Measurements from ENCODE around the gene ZNF688. TPM values are rescaled to one million over a fixed set of nuclear protein-coding genes. Genes with fewer than 3 reads are reported as not detected.
"Not testable (repeated sequence)": the region's sequence is repeated elsewhere in the genome, so short reads cannot be mapped to it uniquely, and the experiment has no call there.

ZNF688 gene
- total RNA-seq, 1 donor from 2014 or later = 10.9 TPM

GRCh38 chr16:30556125-30556473, 15.4 kb downstream of the ZNF688 start:
- DNase-seq = no peak

DNA sequence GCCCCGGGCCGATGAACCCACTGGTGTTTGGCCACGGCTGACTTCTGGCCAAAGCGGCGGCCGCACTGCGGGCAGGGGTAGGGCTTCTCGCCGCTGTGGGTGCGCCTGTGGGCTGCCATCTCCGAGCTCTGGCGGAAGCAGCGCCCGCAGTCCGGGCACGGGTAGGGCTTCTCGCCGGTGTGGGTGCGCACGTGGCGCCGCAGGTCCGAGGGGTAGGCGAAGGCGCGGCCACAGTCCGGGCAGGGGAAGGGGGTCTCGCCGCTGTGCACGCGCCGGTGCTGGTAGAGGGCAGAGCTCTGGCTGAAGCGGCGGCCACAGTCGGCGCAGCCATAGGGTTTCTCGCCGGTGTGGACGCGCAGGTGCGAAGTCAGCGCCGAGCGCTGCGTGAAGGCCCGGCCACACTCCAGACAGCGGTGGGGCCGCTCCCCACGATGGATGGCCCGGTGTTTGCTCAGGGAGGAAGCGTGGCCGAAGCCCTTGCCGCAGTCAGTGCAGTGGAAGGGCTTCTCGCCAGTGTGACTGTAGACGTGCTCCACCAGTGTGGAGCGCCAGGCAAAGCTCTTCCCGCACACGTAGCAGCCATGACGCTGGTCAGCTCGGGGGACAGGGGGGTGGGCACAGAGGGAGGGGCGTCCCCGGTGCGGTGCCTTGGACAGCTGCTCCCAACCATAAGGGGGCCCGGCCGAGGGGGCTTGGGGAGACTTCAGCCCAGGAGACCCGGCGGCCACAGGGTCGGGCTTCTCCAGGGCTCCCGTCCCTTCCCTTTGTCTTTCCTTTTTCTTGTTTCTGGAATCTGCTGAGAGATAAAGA, 16.0 kb downstream of the ZNF688 start:
- no peak for DNase-seq

GRCh38 chr16:30554557-30555314, 16.8 kb downstream of the ZNF688 start:
- peak; percentile 33 for DNase-seq

- DNase-seq = no peak
These were observed 18.1 kb downstream of the ZNF688 start for GRCh38 chr16:30553393-30553899.

DNA sequence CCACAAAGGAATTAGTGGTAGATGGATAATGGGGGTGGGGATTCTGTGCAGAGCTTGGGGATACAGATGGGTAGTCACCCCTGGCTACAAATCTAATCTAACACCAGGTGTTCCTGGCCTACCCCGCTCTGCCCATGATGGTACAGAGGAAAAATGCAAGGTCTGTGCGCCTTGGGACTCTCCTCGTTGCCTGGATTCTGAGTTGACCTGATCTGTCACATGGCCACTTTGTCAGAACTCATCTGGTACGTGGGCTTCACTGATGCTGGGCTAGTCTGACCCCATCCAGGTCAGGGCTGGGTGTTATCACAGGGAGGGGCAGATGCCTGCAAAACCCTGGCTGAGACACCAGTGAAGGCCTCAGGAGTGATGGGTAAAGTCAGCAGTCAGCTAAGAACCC, 18.6 kb downstream of the ZNF688 start:
- no peak for DNase-seq

GRCh38 chr16:30551781-30552180, 19.7 kb downstream of the ZNF688 start:
- no peak for DNase-seq

DNA sequence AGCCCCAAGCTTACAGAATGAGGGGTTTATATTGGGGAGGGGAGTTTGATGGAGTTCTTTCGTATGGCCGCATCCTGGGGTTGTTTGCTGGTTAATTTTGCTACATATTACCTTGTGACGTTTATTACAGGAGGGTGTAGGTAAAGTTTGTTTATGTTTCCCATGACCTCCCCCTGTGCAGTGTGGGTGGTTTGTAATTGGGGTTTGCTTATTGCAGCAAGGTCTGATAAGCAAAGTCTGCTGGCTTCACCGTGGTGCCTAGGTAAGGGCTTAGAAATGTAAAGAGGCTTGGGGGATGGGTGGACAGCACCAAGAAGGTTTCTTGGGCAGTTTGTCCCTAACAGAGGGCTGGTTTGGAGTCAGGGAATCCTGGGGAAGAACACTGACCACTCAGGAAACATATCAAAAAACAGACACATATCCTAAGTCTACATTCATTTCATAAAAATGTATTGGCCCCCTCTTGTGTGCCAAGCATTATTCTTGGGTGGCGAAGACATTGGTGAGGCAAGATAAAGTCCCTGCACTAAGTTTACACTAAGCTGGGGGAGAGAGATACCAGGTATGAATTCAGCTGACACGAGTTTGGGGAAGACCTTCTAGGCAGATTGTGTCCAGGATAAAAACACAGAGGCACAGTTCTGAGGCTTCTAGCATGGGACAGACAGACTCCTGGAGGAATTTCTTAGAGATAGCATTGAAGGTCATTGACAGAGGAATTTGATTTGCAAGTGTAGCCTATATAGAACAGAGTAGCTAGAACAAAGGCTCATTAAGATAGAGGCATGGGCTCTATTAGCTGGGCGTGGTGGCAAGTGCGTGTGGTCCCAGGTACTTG, 22.9 kb downstream of the ZNF688 start:
- no peak for DNase-seq

GRCh38 chr16:30546115-30546514, 25.4 kb downstream of the ZNF688 start:
- DNase-seq = no peak

DNA sequence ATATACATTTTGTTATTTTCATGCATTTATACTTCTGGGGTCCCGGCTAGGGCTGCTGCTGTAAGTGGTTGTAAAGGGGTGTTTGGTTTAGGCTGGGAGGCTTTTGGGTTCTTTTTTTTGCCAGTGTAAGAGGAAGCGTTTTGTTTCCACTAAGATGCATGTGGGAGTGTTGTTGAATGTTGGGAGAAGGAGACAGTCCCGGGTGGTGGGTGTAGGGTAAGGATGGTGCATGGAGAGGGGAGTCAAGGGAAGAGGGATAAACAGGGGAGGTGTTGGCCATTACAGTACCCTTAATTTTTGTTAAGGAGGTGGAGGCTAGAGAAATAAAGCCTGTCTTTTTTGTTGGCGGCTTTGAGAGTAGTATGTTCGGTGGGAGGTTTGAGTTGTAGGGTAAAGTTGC, 28.4 kb downstream of the ZNF688 start:
- no peak for DNase-seq

- peak; percentile 70 for DNase-seq
These were observed 29.8 kb downstream of the ZNF688 start for GRCh38 chr16:30541502-30542329.

DNA sequence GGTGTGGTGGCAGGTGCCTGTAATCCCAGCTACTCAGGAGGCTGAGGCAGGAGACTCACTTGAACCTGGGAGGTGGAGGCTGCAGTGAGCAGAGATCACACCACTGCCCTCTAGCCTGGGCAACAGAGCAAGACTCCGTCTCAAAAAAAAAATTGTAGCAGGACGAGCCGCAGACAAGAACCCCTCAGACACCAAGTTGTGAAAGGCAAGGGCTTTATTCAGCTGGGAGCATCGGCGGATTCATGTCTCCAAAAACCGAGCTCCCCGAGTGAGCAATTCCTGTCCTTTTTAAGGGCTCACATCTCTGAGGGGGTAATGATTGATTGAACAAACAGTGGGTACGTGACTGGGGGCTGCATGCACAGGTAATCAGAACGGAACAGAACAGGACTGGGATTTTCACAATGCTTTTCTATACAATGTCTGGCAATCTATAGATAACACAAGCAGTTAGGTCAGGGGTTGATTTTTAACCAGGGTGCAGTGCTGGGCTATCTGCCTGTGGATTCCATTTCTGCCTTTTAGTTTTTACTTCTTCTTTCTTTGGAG, 30.5 kb downstream of the ZNF688 start:
- not testable (repeated sequence) for DNase-seq

DNA sequence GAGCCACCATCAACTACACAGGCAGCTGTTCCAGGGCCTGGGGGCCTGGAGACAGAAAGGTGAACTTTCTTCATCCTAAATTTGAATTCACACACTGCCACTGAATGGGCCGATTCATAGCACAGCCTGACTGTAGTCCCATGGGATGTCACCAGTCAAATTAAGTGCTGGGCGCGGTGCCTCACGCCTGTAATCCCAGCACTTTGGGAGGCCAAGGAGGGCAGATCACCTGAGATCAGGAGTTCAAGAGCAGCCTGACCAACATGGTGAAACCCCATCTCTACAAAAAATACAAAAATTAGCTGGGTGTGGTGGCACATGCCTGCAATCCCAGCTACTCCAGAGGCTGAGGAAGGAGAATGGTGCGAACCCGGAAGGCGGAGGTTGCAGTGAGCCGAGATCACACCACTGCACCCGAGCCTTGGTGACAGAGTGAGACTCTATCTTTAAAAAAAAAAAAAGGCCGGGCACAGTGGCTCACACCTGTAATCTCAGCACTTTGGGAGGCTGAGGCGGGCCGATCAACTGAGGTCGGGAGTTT, 31.5 kb downstream of the ZNF688 start:
- not testable (repeated sequence) for DNase-seq

DNA sequence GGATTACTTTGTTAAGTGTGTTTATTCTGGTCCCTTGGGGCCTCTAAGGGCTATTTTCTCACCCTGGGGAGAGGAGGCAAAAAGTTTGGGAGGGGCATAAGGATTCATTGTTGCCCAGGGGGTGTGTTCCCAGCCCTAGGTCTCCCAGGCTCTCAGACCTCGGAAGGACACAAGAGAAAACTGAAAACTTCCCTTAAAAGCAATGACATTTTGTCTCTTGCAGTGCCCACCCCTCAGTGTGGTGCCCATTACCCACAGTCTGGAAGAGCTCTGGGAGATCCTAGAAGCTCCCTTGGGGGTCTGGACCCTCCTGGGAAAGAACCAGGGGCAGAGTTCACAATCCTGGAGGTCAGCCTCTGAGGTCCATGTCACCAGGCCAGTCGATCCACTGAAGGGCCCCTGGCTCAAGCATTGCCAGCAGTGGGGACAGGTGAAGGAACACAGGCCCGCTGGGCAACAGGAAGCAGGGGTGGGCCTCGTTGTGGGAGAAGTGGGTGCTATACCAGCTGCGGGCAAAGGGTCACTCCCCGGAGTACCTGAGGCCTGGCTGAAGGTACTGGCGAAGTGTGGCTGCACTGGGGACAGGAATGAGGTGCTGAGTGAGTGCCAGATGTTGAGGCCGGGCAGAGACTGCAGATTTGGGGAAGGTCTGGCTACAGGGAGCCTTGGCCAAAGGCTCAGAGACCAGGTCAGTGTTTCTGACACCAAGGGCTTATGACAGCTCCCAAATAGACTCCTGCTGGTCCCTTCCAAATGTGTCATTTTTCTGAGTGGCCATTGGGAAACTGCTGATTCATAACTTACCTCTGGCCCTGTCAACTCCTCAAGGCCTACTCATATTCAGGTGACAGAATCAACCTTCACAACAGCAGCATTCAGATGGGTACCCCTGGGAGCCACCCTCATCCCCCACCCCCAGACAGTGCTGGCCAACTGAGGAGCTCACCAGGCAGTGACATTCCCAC, 32.2 kb downstream of the ZNF688 start:
- no peak for DNase-seq

- DNase-seq = not testable (repeated sequence)
These were observed 35.0 kb downstream of the ZNF688 start for GRCh38 chr16:30536391-30537024.

DNA sequence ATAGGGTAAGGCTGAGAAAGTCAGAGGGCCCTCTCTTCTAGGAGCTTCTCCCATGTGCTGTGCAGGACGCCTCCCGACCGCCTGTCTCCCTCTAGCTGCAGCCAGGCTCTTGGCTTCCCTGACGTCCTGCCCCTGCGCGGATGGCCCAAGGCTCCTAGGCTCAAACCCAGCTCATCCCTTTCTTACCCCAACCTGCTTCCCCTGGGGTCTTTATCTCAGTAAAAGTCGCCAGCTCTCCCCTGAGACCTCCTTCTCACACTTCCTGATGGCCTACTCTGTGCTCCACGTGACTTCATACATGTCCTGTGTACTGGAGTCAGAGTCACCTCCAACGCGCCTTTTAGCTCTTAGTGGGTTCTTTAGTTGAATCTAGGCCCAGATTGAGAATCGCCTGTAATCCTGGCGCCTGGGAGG, 35.7 kb downstream of the ZNF688 start:
- peak; percentile 85 for DNase-seq

DNA sequence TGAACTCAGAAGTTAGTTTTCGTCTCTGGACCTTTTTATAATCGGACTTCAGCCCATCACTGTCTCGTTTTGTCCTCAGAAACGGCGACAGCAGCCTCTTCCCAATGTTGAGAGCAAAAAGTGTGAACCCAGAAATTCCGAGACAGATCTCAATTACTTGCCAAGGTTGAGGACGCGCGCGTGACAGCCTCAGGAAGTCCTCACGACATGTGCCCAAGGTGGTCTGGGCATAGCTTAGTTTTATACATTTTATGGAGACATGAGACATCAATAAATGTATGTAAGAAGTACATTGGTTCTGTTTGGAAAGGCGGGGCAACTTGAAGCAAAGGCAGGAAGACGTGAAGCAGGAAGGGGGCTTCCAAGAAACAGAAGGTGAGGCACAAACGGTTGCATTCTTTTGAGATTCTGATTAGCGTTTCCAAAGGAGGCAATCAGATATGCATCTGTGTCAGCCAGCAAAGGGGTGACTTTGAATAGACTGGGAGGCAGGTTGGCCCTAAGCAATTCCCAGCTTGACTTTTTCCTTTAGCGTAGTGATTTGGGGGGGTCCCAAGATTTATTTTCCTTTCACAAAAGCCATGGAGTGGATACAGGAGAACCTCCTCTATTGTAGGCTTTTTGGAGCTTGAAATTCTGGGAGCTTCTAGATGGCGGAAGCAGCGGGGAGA, 36.3 kb downstream of the ZNF688 start:
- peak; percentile 50 for DNase-seq

DNA sequence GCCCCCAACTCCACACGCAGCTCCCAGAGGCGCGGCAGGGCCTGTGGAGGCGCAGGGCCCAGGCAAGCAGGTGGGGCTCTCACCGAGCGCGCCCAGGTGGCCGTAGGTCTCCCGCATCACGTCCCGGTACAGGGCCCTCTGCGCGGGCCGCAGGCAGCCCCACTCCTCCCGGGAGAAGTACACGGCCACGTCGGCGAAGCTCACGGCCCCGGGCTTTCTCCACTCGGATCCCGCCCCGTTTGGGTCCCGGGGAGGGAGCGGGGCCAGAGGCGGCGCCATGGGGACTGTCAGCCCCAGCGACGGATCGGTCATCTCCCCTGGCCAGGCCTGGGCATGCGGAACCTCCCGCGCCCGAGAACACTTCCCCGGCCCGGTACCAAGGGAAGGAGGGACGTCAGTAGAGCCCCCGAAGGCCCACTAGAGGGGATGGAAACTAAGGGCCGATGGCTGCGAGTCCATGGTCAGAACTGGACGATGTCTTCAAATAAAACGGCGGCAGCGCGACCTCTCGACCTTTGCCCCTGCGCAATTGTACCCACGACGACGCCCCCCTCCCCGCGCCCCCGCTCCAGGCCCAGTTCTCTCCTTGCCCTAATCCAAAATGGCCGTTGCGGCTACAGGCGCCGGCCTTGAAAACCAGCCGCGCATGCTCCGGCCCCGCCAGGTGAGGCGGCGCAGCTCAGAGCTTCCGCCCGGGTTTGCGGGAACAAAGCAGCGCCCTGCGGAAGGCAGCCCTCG, 37.0 kb downstream of the ZNF688 start, which contains the start of gene ZNF747:
Gene ZNF747 (minus strand): TSS at position 491 of the 738 bp plus-strand sequence. CDS start 179 bp downstream, at position 312.
- DNase-seq = peak; percentile 89

DNA sequence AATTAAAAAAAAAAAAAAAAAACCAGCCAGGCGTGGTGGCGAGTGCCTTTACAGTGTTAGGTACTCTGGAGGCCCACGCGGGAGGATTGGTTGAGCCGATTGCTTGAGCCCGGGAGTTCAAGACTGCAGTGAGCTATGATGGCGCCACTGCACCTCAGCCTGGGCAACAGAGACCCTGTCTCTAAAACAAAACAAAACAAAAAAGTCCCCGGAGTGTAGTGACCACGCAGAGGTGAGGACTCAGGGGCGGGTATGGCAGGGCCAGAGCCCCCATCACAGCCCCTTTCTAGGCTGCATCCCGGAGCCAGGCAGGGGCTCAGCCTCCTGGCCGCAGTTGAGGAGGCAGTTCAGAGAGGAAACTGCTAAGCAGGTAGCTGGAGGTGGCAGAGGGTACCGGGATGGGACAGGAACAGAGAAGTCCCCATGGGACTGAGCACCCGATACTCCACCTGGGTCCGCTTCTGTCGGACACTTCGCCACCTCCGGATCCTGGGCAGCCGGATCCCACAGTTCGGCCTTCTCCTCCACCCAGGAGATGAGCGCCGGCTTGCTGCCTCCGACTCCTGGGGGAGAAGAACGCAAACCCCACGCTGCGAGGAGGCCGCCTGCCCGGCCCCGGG, 37.7 kb downstream of the ZNF688 start:
- DNase-seq = peak; percentile 21
